ENCODE measurements around the gene PTPRN2.

PTPRN2 gene

DNA sequence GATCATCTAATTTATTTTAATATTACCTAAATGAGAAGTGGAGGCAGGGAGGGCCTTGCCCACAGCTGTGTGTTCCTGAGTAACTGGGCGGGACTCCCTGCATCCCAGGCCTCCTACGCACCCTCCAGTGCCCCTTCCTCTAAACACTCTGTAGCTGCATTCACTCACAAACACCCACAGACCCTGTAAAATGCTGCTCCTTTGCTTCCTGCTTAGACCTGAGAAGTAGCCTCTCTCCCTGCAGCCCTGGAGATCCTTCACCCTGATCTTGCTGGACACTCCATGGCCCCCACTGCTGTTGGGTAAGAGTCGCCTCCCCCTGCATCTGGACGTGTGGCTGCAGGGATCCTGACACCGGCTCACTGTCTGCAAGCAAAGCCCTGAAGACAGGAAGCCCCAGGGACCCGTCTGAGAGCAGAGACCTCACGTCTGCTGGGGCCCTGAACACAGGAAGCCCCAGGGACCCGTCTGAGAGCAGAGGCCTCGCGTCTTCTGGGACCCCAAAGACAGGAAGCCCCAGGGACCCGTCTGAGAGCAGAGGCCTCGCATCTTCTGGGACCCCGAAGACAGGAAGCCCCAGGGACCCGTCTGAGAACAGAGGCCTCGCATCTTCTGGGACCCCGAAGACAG is 661.0 kb downstream of the PTPRN2 start:
- no peak for TF ChIP-seq GATA2 (IDR thresholded peaks at IDR 0.05; ENCODE audit: low read depth, low read length)
- TF ChIP-seq GATA3 (IDR thresholded peaks at IDR 0.05; ENCODE audit: low read depth, low read length) = no peak

DNA sequence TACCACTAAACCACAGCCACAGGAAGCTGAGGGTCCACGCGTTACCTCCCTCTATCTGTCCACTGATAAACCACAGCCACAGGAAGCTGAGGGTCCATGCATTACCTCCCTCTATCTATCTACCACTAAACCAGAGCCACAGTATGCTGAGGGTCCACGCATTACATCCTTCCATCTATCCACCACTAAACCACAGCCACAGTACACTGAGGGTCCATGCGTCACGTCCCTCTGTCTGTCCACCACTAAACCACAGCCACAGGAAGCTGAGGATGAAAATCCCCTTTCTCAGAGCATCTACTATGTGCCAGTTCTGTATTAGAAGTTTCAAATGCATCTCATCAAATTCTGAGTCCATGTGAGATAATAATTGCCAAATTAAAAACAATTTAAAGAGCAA is 661.5 kb downstream of the PTPRN2 start:
- TF ChIP-seq GATA3 (IDR thresholded peaks at IDR 0.05; ENCODE audit: low read depth, low read length) (no peak), GATA2 (IDR thresholded peaks at IDR 0.05; ENCODE audit: low read depth, low read length) (no peak)

DNA sequence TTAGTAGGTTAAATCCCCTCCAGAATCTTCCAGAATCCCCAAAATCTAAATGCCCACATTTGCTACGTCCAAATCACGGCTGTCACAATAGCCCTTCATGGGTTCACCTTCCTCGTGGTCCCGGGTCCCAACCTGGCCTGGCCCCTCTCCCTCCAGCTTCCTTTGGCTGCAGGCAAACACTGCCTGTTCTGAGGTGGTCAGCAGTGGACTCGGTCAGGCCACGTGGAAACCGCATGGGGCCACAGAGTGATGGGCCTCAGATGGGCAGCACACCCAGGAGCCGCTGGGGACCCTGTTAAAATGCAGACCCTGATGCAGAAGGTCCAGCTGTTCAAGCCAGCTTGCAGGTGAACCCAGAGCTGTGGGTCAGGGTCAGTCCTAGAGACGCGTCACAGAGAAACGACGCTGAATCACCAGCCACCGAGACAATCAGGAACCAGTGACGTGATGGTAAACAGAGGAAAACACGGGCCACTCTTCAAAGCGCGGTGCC is 662.2 kb downstream of the PTPRN2 start:
- TF ChIP-seq GATA3 (IDR thresholded peaks at IDR 0.05; ENCODE audit: low read depth, low read length) = no peak
- TF ChIP-seq GATA2 (IDR thresholded peaks at IDR 0.05; ENCODE audit: low read depth, low read length) = no peak

DNA sequence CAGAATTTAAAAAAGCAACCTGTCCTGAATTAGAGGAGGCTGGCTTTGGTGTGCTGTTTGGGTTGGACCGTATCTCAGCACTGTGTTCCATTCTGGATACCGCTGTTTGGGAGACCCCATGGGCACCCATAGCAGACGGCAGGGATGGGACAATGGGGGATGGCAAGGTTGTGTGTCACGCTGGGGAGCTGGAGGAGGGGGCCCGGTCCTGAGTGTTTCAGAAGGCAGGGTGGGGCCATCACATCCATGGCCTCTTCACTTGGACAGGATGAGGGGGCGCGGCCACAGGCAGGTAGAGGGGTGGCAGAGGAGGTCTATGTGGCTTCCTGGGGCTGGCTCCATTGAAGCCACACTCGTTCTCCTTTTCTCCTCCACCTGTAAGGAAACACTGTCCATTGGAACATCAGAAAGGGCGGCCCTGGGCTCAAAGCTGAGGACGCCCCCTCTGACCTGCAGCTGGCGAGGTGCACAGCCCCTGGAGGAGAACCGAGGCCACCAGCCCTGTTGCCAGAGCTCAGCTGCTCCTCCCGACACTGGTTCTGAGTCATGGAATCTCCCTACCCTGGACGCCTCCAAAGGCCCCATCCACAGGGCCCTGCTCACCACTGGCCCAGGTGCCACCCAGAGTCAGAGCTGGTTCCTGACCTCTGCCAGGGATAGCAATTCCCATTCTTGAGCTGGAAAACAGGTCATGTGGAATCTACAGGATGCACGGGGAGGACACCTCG is 663.6 kb downstream of the PTPRN2 start:
- TF ChIP-seq GATA3 (IDR thresholded peaks at IDR 0.05; ENCODE audit: low read depth, low read length) (no peak), GATA2 (IDR thresholded peaks at IDR 0.05; ENCODE audit: low read depth, low read length) (no peak)

DNA sequence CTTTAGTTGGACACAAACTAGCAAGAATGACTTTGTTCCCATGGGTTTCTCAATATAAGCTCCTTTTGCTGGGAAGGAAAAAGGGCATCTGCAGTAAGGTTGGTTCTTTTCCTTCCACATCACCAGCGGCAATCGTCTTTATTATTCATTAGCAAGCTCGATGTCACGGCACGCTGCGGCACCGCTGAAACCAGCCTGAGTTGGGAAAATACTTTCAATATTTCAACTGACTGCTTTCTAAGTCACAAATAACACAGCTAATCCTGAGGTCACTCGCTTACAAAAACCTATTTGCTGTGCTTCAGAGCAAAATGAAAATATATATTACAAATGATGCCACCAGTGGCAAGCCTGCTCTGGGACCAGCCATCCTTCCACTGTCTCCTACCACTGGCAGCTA is 665.0 kb downstream of the PTPRN2 start:
- TF ChIP-seq GATA2 (IDR thresholded peaks at IDR 0.05; ENCODE audit: low read depth, low read length) = no peak
- no peak for TF ChIP-seq GATA3 (IDR thresholded peaks at IDR 0.05; ENCODE audit: low read depth, low read length)

DNA sequence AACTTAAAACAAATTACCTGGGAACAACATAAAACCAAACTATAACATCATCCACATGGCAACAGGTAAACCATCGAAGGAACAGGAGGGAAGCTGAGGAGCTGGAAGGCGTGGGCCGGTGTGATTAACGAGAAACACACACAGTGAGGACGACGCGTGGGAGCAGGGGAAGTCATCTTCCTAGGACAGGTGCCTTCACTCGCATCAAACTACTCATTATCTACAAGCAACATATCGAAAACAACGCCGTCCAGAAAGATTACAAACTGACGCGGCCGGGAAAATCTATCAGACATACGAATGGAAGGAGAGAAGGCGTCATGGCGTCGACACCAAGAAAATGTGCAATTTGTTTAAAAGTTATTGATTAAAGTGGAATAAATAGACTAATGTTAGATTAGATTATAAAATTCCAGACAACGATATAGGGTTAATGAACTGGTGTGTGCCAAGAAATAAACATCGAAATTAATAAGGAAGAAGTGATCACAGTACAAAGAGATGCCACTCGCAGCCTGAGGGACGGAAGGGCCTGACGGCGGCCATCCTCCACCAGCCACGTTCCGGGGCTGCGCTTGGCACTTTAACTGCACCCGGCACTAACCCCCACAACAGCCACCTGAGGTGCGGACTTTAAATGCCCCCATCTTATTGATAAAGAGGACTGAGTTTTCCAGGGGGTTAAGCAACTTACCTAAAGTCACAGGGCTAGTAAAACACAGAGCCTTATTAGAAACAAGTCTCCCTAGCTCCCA is 669.1 kb downstream of the PTPRN2 start:
- no peak for TF ChIP-seq GATA2 (IDR thresholded peaks at IDR 0.05; ENCODE audit: low read depth, low read length)
- TF ChIP-seq GATA3 (IDR thresholded peaks at IDR 0.05; ENCODE audit: low read depth, low read length) = no peak

DNA sequence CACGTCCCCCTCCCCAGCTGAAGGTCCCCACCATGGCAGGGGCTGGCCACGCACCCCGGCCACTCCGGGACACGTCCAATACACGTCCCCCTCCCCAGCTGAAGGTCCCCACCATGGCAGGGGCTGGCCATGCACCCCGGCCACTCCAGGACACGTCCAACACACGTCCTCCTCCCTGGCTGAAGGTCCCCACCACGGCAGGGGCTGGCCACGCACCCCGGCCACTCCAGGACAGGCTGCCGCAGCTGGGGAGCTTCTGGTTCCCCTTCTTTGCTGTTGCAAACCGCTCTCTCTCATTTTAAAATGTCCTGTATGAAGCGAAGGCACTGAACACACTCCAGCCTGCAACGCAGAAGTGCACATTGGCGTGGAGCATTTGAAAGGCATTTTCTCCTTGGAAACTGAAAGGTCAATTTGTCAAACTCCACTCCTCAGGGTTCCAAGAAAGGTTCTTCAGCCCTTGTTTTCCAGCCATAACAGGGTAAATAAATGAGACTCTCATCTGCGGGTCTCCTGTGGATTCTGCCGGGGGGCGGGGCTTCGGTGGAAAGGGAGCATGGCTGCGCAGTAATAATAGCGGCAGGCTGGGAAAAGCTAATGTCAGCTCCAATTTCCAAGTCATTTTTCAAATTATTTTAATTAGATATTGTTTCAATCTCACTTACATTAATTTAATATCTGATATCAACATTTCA is 670.5 kb downstream of the PTPRN2 start:
- no peak for TF ChIP-seq GATA2 (IDR thresholded peaks at IDR 0.05; ENCODE audit: low read depth, low read length)

DNA sequence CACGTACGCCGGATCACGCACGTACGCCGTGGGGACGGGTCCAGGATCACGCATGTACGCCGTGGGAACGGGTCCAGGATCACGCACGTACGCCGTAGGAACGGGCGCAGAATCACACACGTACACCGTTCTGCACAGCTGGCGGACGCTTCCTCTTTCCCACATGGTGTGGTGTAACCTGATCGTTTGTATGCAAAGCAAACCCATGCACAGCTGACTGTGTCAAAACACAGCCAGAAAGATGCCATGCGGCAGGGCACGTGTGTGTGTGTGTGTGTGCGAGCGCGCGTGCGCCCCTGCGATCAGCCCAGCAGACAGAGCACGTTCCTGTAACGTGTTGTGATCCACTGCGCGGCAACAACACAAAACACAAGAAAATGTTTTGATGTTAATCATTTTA is 677.2 kb downstream of the PTPRN2 start:
- TF ChIP-seq GATA3 (IDR thresholded peaks at IDR 0.05; ENCODE audit: low read depth, low read length) (no peak), GATA2 (IDR thresholded peaks at IDR 0.05; ENCODE audit: low read depth, low read length) (no peak)

DNA sequence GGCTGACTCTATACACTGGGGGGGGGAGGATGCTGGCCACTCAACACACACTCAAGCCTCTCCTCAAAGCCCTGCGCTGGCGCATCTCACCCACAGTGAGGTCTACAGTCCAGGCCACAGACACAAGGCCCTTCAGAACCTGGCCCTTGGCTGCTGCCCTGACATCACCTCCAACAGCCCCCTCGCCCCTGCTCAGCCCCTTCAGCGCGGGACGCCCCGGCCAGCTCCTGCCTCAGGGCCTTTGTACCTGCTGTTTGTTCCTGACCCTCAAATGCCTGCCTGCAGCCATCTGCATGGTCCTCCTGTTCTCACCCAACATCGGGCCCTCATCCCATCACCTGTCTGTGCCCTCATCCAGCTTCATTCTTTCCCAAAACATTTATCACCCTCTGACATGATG is 678.3 kb downstream of the PTPRN2 start:
- TF ChIP-seq GATA3 (IDR thresholded peaks at IDR 0.05; ENCODE audit: low read depth, low read length) (no peak), GATA2 (IDR thresholded peaks at IDR 0.05; ENCODE audit: low read depth, low read length) (no peak)

DNA sequence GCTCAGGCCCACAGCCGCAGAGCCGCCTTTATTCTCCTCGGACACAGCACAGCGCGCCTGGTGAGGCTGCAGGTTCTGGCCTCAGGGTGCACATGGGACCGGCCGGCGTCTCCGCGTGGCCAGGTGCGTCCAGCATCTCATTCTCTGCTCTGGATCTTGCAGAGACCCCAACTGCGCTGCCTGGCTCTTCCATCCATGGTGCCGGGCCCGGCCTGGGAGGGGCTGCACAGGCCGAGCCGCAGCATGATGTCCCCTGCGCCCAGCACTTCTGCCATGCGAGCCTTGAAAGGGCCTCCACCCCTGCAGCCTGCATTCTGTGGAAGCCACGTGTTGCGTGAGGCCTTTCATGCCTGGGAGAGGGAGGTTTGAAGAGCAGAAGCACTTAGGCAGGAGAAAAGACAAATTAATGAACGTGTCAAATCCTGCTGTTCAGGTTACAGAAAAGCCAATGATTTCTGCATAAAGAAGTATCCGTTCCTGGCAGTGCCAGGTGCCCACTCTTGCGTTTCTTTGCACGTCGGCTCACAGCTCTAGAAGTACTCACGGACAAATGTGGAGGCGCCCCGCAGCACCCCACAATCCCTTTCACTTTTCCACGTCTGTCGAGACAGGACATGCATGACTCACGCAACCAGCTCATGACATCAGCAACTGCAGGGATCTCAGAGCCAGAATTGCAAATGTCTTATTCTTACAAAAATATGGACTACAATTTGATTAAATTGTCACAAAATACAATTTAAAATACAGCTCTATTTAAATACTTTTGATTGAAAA is 679.4 kb downstream of the PTPRN2 start:
- no peak for TF ChIP-seq GATA2 (IDR thresholded peaks at IDR 0.05; ENCODE audit: low read depth, low read length)
- no peak for TF ChIP-seq GATA3 (IDR thresholded peaks at IDR 0.05; ENCODE audit: low read depth, low read length)

DNA sequence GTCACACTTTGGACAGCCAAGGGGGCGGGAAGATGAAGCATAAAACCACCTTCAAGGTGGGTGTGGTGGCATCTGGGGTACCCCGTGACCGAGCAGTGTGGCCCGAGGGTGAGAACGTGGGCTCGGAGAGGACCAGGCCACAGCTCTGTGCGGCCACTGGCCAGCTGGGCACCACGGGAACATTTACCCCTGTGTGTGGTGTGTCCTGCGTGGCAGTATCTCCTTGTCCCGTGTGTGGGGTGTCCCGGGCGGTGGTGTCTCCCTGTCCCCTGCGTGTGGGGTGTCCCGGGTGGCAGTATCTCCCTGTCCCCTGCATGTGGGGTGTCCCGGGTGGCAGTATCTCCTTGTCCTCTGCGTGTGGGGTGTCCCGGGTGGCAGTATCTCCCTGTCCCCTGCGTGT is 680.5 kb downstream of the PTPRN2 start:
- TF ChIP-seq GATA2 (IDR thresholded peaks at IDR 0.05; ENCODE audit: low read depth, low read length) (no peak), GATA3 (IDR thresholded peaks at IDR 0.05; ENCODE audit: low read depth, low read length) (no peak)

DNA sequence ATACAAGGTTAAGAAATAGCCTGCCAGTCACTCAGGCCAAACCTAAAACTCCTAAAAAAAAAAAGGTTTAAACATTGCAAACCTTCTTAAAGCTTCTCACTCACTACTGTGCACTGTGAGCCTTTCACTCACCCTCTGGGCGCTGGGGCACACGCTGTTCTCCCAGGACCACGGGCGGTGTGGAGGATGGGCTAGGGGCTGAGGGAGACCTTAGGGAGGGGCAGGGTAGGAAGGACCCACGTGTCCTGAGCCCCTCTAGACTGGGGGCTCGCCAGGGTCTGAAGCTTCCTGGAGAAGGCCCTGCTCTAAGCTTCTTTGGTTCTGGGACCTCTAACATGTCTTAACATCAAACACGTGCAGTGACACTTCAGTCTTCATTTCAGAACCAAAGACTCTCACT is 681.0 kb downstream of the PTPRN2 start:
- TF ChIP-seq GATA3 (IDR thresholded peaks at IDR 0.05; ENCODE audit: low read depth, low read length) (no peak), GATA2 (IDR thresholded peaks at IDR 0.05; ENCODE audit: low read depth, low read length) (no peak)

DNA sequence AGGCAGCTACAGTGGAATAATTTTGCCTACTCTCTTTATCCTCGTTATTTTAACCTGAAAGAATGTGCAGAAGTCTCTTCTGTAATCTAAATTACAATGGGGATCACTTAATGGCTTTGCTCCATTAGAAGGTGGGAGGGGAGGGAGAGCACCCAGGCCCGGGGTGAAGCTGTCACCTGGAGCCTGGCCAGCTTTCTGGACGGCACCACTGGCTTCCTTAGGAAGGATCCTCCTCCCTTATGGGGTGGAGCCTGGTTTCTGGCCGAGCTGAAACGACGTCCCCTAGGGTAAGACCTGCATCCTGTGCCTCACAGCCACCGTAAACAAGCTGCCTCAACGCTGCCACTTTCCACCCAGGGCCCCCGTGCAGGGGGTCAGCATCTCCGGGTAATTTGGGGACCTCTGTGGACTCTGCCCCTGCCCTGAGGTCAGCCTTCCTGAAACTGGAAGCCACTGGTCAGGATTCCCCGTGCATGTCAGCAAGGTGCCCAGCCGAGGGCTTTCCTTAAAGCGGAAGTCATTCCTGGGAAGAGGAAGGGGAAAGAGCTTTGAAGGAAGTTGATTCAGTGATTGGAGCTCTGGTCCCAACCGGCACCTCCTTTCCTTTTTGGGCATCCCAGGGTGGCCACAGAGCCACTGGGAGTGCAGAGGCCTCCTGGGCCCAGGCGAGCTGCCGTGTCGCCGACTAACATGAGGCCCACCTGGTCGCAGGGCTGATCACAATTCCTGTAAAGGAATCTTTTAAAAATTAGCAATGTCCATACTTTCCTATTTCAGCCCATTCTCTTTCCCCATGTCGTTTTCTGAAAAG is 681.8 kb downstream of the PTPRN2 start:
- TF ChIP-seq GATA3 (IDR thresholded peaks at IDR 0.05; ENCODE audit: low read depth, low read length) = no peak

All from SH-SY5Y (cell line).